GM13976 (cell line): ENCODE results near the gene NXPH4.
A peak's percentile ranks its signal among the peaks of the same experiment; 100 is the strongest.

Experiments used
- DNase-seq: peaks from one replicate; pipeline ENCODE4 v3.0.0; 2012; ENCODE audit warnings: low spot score
- CTCF ChIP-seq: IDR thresholded peaks from 2 replicates; pipeline ENCODE4 v1.5.1; 2012; ENCODE audit warnings: borderline replicate concordance, mild to moderate bottlenecking; ENCODE audit not compliant: insufficient read depth; ENCODE audit errors: extremely low read depth, missing control alignments, control extremely low read depth
- in situ Hi-C: fragments of 300-500 bp; cut with MboI; formaldehyde crosslinking; loops from one replicate; pipeline ENCODE4 v1.12.0; 2022; ENCODE audit warnings: low sequenced_read_pairs, mixed read lengths, inconsistent platforms; ENCODE audit not compliant: unreplicated experiment

NXPH4 gene

GRCh38 chr12:57224973-57225679, 8.5 kb downstream of the NXPH4 start:
- DNase-seq = peak; percentile 71
- TF ChIP-seq CTCF = peak; percentile 59
- in situ Hi-C loops = no loop called here

GRCh38 chr12:57225680-57226210, 9.2 kb downstream of the NXPH4 start:
- no peak for DNase-seq
- TF ChIP-seq CTCF = no peak
- in situ Hi-C loops = no loop called here

GRCh38 chr12:57226588-57227314, 10.2 kb downstream of the NXPH4 start:
- no peak for DNase-seq
- in situ Hi-C loops = no loop called here
- no peak for TF ChIP-seq CTCF

GRCh38 chr12:57227315-57228115, 10.9 kb downstream of the NXPH4 start:
- TF ChIP-seq CTCF = no peak
- in situ Hi-C loops = no loop called here
- no peak for DNase-seq

- DNase-seq = no peak
- in situ Hi-C loops = no loop called here
- no peak for TF ChIP-seq CTCF
Observed at GRCh38 chr12:57229046-57229633, 12.5 kb downstream of the NXPH4 start.
